AG09319 (cell line): ENCODE measurements around the gene GBGT1.
"Not testable (repeated sequence)": the region's sequence is repeated elsewhere in the genome, so short reads cannot be mapped to it uniquely, and the experiment has no call there.

Source experiments
- DNase-seq: peaks from one replicate; pipeline ENCODE4 v3.0.0-alpha.2; 2010; ENCODE audit warnings: low read depth; ENCODE audit errors: extremely low read depth
- CTCF ChIP-seq: IDR thresholded peaks from 2 replicates; pipeline ENCODE4 v1.5.1; 2011; ENCODE audit warnings: low read depth, mild to moderate bottlenecking, inconsistent platforms, low read length, moderate library complexity

Gene GBGT1

GRCh38 chr9:133180953-133181352, 17.2 kb upstream of the GBGT1 start:
- DNase-seq: no peak
- TF ChIP-seq CTCF: no peak

GRCh38 chr9:133173056-133173455, 9.3 kb upstream of the GBGT1 start:
- TF ChIP-seq CTCF: no peak
- no peak for DNase-seq

- no peak for DNase-seq
- TF ChIP-seq CTCF: no peak
These were observed 7.6 kb upstream of the GBGT1 start for GRCh38 chr9:133171161-133171961.

GRCh38 chr9:133170716-133171115, 7.0 kb upstream of the GBGT1 start:
- no peak for DNase-seq
- TF ChIP-seq CTCF: no peak

- not testable (repeated sequence) for DNase-seq
These were observed 6.0 kb upstream of the GBGT1 start for GRCh38 chr9:133169687-133170086.

GRCh38 chr9:133169102-133169501, 5.4 kb upstream of the GBGT1 start:
- no peak for TF ChIP-seq CTCF
- no peak for DNase-seq

GRCh38 chr9:133168432-133168831, 4.7 kb upstream of the GBGT1 start:
- no peak for TF ChIP-seq CTCF
- DNase-seq: no peak

GRCh38 chr9:133167769-133168168, 4.1 kb upstream of the GBGT1 start:
- no peak for DNase-seq
- no peak for TF ChIP-seq CTCF
